Measurements from ENCODE around the gene ZBTB20. TPM values are rescaled to one million over a fixed set of nuclear protein-coding genes. Genes with fewer than 3 reads are reported as not detected.

ZBTB20 gene
- polyA plus RNA-seq, 1 of the 3 experiments (the other 2 are of a cell fraction) = 0.43 TPM

- Histone ChIP-seq H3K9ac (no peak overlapping the region), H3K27me3 (ENCODE audit: insufficient read depth) (no peaks in the 10 kb centered on the region), H3K9me3 (no peaks in the 10 kb centered on the region), H3K79me2 (ENCODE audit: insufficient read depth) (no peaks in the 10 kb centered on the region), H2AFZ (ENCODE audit: low read depth) (no peak overlapping the region), H4K20me1 (ENCODE audit: insufficient read depth) (no peaks in the 10 kb centered on the region), H3K36me3 (replicated peaks in 1 of 2; ENCODE audit: control insufficient read depth in 1 of 2, insufficient read depth in 2 of 2, low read length in 1 of 2) (no peaks in the 10 kb centered on the region), H3K27ac (ENCODE audit: low read depth in 2 of 2, low read length in 1 of 2) (no peak overlapping the region), H3K9me2 (no peaks in the 10 kb centered on the region), H3F3A (replicated peaks; ENCODE audit: insufficient read depth) (no peaks in the 10 kb centered on the region), H3K4me2 (no peak overlapping the region), H3K4me1 (ENCODE audit: control insufficient read depth in 1 of 2, insufficient read depth in 2 of 2, low read depth in 1 of 2, low read length in 1 of 2) (no peaks in the 10 kb centered on the region), H3K4me3 (ENCODE audit: low read depth in 2 of 2, low read length in 1 of 2) (no peak overlapping the region)
- TF ChIP-seq ELF1 (IDR thresholded peaks at IDR 0.05) = no peak
- no peak for TF ChIP-seq FOXJ3 (CRISPR knock-in tag; IDR thresholded peaks at IDR 0.05)
- TF ChIP-seq RXRA (IDR thresholded peaks at IDR 0.05; ENCODE audit: borderline replicate concordance, low read depth) = no peak
- no peak for TF ChIP-seq FOXM1 (IDR thresholded peaks at IDR 0.05; ENCODE audit: low read depth)
- WGBS (ENCODE audit: low lambda C conversion rate) = 83% methylated on average over 5 of the region's 5 CpGs
- no peak for DNase-seq
- CTCF ChIA-PET = no interaction called here
- POLR2A ChIA-PET = no interaction called here
These were observed 337.2 kb downstream of the ZBTB20 start for GRCh38 chr3:114809668-114810413.

GRCh38 chr3:114804099-114804498 lies 343.0 kb downstream of the ZBTB20 start:
- Histone ChIP-seq H3K27me3 (ENCODE audit: insufficient read depth) (no peaks in the 10 kb centered on the region), H3F3A (replicated peaks; ENCODE audit: insufficient read depth) (no peaks in the 10 kb centered on the region), H3K9me2 (no peaks in the 10 kb centered on the region), H4K20me1 (ENCODE audit: insufficient read depth) (no peaks in the 10 kb centered on the region), H3K9me3 (no peaks in the 10 kb centered on the region), H2AFZ (ENCODE audit: low read depth) (no peak overlapping the region), H3K27ac (ENCODE audit: low read depth in 2 of 2, low read length in 1 of 2) (no peak overlapping the region), H3K4me3 (ENCODE audit: low read depth in 2 of 2, low read length in 1 of 2) (no peak overlapping the region), H3K9ac (no peak overlapping the region), H3K4me2 (no peak overlapping the region), H3K4me1 (ENCODE audit: control insufficient read depth in 1 of 2, insufficient read depth in 2 of 2, low read depth in 1 of 2, low read length in 1 of 2) (no peaks in the 10 kb centered on the region), H3K79me2 (ENCODE audit: insufficient read depth) (no peaks in the 10 kb centered on the region), H3K36me3 (replicated peaks in 1 of 2; ENCODE audit: control insufficient read depth in 1 of 2, insufficient read depth in 2 of 2, low read length in 1 of 2) (no peaks in the 10 kb centered on the region)
- CTCF ChIA-PET = no interaction called here
- no peak for DNase-seq
- 55% methylated on average over 1 of the region's 1 CpG for WGBS (ENCODE audit: low lambda C conversion rate)
- POLR2A ChIA-PET = no interaction called here
- TF ChIP-seq CTCF (IDR thresholded peaks at IDR 0.05) (no peak), POLR2AphosphoS5 (IDR thresholded peaks at IDR 0.05; ENCODE audit: low read depth, low read length) (no peak), FOSL2 (IDR thresholded peaks at IDR 0.05; ENCODE audit: borderline replicate concordance, low read depth) (no peak), TEAD4 (IDR thresholded peaks at IDR 0.05; ENCODE audit: borderline replicate concordance, insufficient read depth) (no peak), JUND (IDR thresholded peaks at IDR 0.05) (no peak), USF2 (IDR thresholded peaks at IDR 0.05; ENCODE audit: borderline replicate concordance, low read depth, low read length) (no peak), IRF3 (IDR thresholded peaks at IDR 0.05; ENCODE audit: low read depth, low read length) (no peak), REST (IDR thresholded peaks at IDR 0.05; ENCODE audit: low read depth, low read length) (no peak), RFX5 (IDR thresholded peaks at IDR 0.05; ENCODE audit: low read length) (no peak), USF1 (IDR thresholded peaks at IDR 0.05; ENCODE audit: borderline replicate concordance, low read depth) (no peak), MAX (IDR thresholded peaks at IDR 0.05; ENCODE audit: low read depth) (no peak), NRF1 (IDR thresholded peaks at IDR 0.05; ENCODE audit: low read depth, low read length) (no peak), RAD21 (IDR thresholded peaks at IDR 0.05; ENCODE audit: low read length) (no peak), MEF2A (IDR thresholded peaks at IDR 0.05; ENCODE audit: borderline replicate concordance, low read depth) (no peak), EP300 (IDR thresholded peaks at IDR 0.05; ENCODE audit: borderline replicate concordance in 1 of 2, low read depth in 1 of 2, low read length in 1 of 2) (no peak), RXRA (IDR thresholded peaks at IDR 0.05; ENCODE audit: borderline replicate concordance, low read depth) (no peak)

Data from SK-N-SH (cell line).